Kidney capillary endothelial cell (primary cell): ENCODE measurements around the gene CPAMD8.

Experiments used
- DNase-seq: peaks from one replicate; pipeline ENCODE4 v3.0.0-alpha.2; 2018; ENCODE audit warnings: low spot score

CPAMD8 gene

DNA sequence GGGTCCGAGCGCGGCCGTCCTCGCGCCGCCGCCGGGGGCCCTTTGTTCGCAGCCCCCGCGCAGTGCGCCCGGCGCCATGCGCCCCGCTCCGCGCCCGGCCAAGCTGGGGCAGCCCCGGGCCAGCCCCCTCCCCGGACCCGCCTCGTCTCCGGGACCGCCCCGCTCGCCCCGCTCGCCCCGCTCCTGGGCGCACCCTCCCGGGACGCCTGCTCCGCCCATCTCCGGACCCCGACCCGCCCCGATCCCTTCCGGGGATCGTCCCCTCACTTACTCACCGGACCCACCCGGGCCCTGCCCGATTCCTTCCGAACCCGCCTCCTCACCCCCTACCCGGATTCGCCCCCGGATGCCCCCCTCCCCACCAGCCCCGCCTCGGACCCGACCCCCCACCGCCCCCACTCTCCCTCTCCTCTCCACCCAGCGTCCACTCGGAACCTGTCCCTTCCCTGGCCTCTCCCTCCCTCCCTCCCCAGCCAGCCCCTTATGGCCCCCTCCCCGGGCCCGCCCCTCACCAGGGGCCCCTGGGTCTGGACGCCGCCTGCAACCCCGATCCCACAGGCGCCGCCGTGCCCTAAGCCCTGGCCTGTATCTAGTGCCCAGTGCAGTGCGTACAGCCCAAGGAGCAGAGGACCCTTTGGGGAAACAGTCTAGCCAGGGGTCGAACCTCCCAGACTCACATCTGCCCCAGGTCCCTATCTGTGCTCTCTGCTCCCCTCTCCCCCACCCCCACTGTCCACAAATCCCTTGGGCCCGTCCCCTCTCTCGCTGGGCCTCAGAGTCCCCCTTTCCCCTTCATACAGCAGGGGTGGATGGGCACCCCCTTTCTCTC lies at the start of gene CPAMD8:
Gene CPAMD8, minus strand, starts transcription at position 105 of the 829 bp plus-strand sequence. CDS start 168 bp downstream, outside the sequence.
- DNase-seq, result no peak

DNA sequence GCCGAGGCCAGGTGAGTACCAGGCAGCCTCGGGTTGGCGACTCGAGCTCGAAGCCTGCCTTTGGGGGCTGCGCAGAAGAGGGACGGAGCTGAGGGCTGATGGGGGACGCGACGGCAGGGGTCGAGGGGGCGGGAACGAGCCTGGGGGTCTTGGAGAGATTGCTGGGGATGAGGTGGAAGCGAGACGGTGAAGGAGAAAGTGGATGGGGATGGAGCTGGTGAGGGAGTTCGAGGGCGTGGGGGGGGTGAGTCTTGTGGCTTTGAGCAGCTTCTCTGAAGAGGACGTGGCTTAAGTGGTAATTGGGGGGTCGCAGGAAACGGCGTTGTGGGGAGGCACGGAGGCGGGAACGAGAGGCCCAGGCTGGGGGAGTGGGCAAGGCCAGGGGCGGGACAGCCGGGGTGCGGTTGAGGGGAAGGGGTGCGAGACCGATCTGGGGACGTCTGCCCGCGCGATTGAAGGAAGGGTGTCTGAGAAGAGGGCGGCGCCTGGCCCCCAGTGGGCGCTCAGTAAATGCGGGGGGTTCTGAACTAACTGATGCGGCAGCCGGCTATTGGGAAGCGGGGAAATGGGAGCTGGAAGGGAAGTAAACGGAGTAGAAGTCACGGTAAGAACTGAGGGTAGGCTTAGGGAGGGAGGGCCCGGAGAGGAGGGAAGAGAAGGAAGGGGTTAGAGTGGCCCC lies 49.4 kb upstream of the CPAMD8 start:
- no peak for DNase-seq

DNA sequence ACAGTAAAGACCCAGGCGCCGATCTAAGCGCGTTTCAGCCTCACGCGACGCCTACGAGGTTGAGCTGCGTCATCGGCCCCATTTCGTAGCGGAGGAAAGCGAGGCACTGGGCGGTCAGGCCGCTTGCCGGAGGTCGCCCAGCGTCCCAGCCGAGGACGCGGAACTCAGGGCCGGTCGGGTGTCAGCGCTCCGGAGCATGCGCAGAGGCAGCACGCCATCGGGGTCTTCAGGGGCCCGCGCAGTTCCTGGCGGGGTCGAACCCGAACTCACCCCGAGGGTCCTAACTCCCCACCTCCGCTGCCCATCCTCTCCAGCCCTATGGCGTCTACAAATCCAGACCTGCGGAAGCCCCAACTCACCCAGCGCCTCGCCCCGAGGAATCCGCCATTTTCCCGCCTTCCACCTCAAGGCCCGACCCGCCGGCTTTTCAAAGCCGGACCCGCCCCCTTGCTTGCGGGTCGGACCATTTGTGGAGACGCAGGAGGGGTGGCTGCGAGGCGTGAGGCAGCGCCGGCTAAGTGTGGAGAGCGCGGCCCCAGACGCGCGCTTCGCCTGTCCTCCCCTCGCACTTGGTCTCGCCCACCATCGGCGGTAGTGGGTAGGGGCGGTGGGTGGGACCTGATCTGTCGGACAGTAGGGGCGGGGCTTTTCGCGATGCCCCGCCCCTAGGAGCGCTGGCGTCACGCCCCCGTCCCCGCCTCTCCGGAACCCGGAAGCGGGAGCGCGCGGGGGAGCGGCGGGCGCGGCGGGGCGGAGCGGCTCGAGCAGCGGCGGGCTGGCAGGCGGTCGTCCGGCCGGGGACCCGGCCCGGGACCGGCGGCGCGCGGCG lies 48.6 kb upstream of the CPAMD8 start, which contains the start of the genes HAUS8 and MYO9B:
Gene HAUS8, minus strand, starts transcription at position 418 of the 829 bp plus-strand sequence. Its CDS starts 30 bp downstream, at position 388.
Gene MYO9B, plus strand, starts transcription at position 743 of the 829 bp plus-strand sequence. CDS start 25,941 bp downstream, outside the sequence.
- peak; percentile 97 for DNase-seq

DNA sequence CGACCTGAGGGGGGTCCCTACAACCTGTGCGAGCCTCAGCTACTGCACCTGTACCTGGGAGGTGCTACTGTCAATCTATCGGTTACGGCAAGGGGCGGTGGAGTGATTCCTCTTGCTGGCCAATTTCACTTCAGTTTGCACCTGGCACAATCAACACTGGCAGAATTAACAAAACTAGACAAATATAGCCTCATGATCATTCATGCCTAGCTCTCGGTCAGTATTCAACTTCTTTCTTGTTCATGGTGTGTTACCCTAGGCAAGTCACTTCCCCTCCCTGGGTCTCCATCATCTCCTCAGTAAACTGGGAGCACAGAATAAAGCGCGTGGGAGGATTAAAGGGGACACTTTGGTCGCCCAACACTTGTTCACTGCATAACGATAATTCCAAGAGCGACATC lies 48.0 kb upstream of the CPAMD8 start:
- no peak for DNase-seq

DNA sequence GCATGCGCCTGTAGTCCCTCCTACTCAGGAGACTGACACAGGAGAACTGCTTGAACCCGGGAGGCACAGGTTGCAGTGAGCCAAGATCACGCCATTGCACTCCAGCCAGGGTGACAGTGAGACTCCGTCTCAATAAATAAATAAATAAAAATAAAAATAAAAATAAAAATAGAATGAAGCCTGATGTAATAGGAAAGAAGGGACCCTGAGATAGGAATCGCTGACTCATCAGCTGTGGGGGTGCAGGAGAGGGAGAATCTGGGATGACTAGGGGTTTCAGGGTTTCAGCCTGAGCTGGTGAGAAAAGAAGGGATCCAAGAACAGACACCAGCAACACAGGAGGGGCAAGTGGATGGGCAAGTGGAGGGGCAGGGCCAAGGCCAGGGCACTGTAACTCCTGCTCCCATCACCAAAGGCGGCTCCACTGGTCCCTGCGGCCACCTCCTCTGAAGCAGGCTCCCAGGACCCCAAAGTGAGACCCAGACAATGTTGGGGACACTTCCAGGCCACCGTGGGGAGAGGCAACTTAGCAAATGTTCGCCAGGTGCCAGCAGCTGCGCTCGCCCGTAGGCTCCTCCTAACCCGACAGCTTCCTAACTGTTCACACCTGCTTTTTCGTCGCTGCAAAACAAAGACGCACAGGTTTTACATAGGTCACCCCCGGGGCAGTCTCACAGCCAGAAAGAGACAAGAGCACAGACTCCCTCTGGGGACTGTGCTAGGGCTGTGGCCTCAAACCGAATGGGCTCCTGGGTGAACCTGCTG lies 47.4 kb upstream of the CPAMD8 start:
- no peak for DNase-seq

DNA sequence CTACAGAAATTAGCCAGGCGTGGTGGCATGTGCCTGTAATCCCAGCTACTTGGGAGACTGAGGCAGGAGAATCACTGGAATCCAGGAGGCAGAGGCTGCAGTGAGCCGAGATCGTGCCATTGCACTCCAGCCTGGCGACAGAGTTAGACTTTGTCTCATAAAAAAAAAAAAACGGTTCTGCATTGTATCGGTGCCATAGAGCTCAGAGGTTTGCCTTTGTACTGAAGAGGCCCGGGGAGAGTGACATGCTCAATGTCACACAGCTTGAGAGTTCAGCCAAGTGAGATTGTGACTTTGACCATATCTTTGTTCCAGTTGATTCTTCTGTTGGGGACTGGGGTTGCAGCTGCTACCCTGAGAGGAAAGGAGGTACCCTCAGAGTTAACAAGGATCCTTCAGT lies 44.3 kb upstream of the CPAMD8 start:
- no peak for DNase-seq

DNA sequence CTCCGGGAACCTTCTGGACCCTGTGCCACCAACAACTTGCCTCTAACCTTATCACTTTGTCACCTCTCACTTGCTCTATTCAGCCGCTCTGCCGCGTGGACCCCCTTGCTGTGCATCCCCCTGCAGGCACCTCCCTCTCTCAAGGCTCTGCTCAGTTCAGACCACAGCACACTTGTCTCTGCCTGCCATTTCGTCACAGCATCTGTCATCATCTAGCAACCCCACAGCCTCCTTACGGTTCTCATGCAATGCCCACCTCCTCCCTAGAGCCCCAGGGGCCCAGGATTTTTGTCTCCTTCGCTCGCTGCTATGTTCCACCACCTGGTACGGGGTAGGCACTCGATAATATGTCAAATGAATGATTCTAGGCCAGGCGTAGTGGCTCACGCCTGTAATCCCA lies 43.8 kb upstream of the CPAMD8 start:
- no peak for DNase-seq

DNA sequence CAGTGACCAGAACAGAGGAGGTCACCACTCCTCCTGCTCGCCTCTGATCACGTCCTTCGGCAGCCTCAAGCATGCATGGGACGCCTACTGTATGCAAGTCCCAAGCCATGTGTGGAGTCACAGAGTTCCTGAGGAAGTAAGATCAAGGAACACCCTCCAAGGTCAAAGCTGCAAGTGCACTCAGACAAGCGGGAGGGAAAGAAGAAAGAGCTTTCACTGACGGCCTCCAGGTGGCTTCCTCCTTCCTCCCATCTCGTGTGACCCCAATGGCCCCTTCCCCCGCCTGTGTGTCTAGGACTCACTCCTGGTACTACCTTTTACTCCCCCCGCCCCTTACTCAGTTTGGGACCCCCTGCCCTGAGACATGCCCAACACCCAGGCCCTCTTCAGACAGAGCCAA lies 42.6 kb upstream of the CPAMD8 start:
- DNase-seq, result no peak

DNA sequence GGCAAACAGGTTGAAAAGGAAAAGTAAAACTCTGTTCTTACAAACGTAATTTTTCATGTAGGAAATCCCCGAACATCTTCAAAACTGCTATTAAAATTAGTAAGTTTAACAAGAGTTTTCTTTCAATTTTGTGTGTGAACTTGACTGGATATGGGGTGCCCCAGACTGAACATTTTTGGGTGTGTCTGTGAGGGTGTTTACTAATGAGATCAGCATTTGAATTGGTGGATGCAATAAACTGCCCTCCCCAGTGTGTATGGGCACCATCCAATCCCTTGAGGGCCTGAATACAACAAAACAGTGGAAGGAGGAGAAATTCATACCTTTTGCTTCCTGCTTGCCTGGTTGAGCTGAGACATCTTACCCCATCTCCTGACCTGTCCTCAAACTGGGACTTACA lies 36.8 kb upstream of the CPAMD8 start:
- DNase-seq, result no peak

DNA sequence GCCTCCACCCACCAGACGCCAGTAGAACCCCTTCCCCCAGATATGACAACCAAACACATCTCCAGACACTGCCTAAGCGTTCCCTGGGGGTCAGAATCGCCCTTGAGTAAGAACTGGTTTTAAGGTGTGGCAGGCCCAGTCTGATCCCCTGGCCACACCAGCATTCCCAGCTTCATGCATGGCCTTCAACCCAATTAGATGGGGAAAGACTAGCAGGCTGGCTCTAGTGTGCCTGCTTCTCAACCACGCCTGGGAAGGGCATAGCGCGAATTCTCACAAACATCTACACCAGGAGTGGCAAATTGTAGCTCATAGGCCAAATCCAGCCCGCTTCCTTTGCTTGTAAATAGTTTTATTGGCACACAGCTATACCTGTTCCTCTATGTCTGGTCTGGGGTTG lies 35.1 kb upstream of the CPAMD8 start:
- DNase-seq, result no peak

DNA sequence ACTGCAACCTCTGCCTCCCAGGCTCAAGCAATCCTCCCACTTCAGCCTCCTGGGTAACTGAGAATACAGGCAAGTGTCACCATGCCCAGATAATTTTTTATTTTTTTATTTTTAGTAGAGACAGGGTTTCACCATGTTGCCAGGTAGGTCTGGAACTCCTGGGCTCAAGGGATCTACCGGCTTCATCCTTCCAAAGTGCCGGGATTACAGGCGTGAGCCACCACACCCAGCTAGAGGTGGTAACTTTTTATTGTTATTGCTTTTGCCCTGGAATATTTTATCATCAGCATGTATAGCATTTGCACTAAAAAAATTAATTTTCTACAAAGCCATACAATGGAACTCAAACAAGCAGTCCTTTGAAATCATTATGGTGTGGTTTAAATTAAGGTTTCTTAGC lies 34.6 kb upstream of the CPAMD8 start:
- no peak for DNase-seq

DNA sequence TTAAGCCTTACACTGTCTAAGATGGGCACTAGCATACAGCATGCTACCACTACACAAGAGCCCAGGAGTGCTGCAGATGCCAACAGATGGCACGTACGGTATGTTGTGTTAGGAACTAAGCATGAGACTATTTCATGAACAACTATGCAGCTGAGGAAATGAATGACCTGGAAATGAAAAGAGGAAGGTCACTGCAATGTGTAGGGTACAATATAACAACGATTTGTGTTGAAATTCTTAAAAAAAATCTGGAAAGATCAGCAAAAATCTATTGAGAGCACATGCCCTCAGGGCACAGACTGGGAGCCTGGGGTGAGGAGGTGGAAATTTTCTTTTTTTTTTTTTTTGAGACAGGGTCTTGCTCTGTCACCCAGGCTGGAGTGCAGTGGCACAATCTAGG lies 34.2 kb upstream of the CPAMD8 start:
- no peak for DNase-seq

DNA sequence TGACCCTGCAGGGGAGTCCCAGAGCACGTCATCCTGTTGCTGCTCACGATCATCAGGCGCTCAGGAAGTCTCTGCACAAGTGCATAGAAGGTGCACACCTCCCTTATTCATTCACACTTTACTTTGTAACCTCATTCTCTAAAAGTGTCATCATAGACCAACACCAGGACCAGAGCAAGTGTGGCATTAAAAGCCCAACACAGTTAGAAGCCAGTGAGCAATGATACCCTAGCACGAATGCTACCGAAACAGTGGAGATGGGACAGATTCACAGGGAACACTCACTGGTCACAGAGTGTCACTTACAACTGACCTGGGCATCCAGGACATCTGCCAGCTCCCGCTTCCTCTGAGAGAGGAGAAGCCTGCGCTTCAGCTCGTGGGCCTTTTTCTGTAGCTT lies 31.6 kb upstream of the CPAMD8 start:
- DNase-seq, result no peak

DNA sequence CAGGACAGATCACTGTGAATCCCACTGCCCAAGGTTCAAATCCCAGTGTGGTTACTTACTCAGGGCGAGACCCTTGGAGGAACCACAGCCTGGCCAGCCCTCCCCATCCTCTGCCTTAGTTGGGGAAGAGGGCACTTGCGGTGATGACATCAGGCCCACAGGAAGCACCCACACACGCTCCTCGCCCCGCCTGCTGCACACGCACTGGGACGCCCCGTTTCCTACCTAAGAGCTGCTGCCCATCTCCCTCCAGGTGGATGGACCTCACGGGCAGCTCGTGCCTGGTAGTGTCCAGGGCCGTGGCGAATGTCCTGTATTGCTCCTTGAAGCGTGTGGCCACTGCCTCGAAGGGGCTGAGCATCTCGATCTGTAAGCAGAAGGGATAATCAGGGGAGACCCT lies 29.0 kb upstream of the CPAMD8 start:
- no peak for DNase-seq

DNA sequence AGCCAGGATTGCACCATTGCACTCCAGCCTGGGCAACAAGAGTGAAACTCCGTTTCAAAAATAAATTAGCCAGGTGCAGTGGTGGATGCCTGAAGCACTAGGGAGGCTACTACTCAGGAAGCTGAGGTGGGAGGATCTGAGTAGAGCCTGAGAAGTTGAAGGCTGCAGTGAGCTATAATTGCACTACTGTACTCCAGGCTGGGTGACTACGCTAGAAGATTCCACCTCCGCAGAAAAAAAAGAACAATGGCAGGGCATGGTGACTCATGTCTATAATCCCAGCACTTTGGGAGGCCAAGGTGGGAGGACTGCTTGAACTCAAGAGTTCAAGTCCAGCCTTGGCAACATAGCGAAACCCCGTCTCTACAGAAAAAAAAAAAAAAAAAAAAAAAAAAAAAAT lies 28.1 kb upstream of the CPAMD8 start:
- no peak for DNase-seq

DNA sequence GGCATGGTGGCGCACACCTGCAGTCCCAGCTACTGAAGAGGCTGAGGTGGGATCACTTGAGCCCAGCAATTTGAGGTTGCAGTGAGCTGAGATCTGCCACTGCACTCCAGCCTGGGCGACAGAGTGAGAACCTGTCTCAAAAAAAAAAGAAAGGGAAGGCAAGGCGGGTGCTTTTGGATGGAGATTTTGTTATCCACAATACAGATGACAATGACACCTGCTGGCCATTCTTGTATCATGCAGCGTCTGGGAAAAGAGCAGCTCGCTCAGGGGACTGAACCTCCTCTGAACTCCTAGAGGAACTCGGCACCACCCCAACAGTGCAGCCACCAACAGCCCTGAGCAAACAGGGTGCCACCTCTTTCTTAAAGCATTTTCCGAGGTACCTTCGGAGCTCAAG lies 25.8 kb upstream of the CPAMD8 start:
- DNase-seq, result peak; percentile 26

DNA sequence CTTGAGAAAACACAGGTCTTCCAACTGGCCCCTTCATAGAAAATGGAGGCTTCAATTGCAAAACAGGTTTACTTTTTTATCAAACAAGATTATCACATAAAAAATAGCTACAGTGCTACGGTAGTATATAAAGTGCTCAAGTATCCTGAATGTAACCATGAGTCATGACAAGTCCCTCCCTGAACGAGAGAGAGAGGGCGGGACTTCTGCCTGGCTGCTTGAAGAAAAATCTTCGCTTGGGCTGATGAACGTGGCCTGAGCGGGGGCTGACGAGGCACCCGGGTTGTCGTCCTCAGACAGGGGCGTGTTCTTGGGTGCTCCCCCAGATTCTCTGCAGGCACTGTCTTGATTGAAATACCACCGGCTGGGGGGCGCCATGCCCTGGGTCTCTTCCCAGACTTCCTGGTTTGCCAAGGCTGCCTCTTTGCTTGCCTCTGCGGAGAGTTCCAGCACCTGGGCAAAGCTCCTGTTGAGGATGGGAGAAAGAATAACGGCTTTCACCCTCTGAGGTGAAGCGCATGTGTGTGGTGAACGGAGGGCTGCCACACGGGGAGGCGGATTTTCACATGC lies 23.2 kb upstream of the CPAMD8 start:
- DNase-seq, result no peak

DNA sequence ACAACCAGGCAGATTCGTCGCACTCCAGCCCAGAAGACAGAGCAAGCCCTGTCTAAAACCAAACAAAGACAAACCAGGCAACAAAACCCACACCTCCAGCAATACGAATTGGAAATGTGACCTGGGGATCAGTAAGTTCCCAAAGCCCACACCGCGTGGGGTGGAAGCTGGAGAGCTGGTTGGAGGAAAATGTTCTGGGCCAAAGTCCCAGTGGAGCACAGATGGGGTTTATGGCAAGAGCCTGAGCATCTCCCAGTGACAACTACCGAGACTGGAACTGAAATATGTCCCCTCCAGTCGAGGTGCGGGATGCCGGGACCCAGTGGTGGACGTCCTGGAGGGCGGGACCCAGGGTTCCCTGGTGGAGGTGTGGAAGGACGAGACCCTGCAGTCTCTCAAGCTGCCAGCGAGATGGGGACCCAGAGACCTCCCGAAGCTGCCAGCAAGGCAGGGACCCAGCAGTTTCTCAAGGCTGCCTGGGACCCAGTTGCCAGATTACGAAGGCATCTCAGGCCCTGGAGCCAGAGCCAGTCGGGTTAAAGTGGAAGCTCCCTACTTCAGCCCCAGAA lies 22.4 kb upstream of the CPAMD8 start:
- no peak for DNase-seq

DNA sequence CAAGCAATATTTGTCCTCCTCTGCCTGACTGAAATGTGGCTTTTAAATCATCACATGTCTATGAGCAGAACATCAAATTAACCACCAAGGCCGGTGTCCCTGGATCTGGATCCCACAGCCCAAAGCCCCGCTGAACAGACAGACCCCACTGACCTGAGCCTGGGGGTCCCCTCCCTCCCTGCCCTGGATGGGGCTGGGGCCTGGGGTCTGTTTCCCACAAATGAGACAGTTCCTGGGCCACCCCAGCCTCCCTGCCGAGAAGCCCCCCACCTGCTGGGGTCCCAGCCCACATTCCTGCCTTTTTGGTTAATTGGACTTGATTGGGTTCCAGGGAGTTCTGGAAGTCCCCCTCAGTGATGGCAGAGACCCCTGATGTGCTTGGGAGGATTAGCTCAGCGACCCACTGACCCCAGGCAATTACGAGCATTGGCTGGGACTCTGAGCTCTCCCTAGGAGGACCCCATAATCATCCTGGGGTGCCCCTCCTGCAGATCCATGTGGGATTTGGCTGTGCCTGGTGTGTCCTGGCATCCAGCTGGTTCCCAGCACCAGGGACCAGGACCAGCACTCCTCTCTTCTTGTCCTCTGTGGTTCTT lies 19.4 kb upstream of the CPAMD8 start:
- DNase-seq, result no peak

DNA sequence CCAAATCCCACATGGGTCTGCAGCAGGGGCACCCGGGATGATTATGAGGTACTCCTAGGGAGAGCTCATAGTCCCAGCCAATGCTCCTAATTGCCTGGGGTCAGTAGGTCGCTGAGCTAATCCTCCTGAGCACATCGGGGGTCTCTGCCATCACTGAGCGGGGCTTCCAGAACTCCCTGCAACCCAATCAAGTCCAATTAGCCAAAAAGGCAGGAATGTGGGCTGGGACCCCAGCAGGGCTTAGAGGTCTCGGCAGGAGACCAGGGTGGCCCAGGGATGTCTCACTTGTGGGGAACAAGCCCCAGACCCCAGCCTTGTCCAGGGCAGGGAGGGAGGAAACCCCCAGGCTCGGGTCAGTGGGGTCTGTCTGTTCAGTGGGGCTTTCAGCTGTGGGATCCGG lies 17.1 kb upstream of the CPAMD8 start:
- DNase-seq, result no peak

DNA sequence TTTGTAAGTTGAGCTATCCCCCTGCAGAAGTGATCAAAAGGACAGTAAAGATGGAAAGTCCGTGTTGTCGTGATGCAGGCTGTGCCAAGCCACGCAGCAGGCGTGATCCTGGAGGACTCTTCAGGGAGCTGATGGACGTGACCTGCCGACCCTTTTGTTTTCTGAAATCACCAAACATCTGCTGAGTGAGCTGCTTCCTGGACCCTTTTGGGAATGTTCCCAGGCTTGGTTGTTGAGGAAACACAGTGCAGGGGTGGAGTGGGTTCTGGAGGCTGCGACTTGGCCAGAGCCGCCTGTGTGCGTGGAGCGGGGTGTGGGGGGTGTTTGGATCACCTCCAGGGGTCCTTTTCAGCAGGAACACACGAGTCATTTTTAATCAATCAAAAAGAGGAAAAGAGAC lies 15.4 kb upstream of the CPAMD8 start:
- DNase-seq, result no peak
